HG02623 (cell line): ENCODE measurements around the gene OGFOD1.

Source experiments
- ATAC-seq: cut with Tn5 transposase; IDR thresholded peaks from one replicate; pipeline ENCODE4 v1.9.1; 2021; ENCODE audit warnings: moderate library complexity; ENCODE audit not compliant: unreplicated experiment

Gene OGFOD1

DNA sequence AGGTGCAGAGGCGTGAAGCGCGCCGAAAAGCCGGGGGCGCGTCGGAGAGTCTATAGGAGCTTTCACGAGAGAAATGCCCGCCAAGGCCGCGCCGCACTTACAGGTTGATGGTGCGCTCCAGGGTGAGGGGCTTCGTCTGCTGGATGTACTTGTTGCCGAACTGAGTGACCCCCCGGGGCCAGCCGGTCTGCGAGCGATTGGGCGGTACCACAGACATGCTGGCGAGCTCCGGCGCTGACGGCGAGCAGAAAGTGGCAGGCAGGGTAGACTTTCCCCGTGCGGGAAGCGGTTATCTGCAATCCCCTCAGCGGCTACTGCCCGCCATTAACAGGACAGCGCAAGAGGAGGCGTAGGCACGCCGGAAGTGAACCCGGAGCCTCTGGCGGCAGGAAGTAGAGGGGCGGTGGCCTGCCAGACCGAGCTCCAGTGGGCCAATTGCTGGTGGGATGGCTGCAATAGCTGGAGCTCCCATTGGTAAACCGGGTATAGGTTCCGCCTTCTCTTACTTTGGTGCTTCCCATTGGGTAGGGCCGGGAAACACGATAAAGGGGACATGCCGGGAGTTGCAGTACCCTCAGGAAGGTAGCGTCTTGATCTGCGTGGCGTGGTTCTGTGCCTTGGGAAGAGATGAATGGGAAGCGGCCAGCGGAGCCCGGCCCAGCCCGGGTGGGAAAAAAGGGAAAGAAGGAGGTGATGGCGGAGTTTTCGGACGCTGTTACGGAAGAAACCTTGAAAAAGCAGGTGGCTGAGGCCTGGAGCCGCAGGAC, at the start of gene OGFOD1, which contains the start of gene NUDT21:
Gene OGFOD1 (plus strand): TSS at position 569 of the 767 bp plus-strand sequence. CDS start 59 bp downstream, at position 628.
Gene NUDT21 (minus strand): TSS at position 347 of the 767 bp plus-strand sequence. CDS start 130 bp downstream, at position 217.
- ATAC-seq: peak; percentile 99

DNA sequence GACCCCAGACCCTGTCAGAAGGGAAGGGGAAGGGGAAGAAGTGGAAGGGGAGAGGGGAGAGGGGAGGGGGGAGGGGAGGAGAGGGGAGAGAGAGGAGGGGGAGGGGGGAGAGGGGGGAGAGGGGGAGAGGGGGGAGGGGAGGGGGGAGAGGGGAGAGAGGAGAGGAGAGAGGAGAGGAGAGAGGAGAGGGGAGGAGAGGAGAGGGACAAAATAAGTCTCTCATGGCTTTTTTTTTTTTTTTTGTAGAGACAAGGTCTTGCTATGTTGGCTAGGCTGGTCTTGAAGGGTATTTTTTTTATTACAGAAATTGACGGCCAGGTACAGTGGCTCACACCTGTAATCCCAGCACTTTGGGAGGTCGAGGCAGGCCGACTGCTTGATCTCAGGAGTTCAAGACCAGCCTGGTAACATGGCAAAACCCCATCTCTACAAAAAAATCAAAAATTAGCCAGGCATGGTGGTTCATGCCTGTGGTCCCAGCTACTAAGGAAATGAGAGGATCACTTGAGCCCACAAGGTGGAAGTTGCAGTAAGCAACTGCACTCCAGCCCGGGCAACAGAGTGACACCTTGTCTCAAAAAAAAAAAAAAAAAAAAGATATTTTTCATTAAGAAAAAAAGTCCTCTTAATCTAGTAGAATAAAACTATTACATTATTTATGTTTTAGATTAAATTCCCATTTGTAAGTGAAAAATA, 45.2 kb upstream of the OGFOD1 start:
- no peak for ATAC-seq

DNA sequence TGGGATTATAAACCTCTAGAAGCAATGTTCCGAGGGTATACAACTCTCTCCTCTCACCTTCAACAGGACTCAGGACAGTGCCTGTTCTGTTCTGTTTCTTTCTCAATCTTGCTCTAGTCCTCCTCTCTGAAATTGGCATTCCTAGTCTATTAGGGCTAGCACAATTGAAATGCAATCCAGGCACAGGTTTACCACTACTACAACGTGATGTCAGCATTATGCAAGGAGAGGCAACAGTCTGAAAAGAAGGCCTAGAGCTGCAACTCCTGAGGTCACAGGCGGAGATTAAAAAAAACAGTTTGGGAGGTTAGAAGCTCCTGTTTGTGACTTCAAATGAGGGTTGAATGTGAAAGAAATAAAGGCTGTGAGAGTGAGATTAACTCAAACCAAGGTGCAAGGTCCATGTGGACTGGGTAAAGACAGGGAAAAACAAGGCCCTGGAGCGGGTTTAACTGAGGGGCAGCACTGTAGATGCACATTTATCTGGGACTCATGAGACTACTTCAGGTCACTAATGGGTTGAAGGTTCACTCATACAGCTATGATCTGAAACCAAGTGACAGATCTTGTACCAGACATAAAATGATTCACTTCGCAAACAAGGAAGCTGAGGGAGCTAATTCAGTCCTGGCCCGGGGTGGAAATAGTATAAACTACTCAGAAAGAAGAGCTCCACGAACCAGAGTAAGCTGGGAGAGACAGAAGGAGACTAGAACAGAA, 42.8 kb upstream of the OGFOD1 start:
- no peak for ATAC-seq

DNA sequence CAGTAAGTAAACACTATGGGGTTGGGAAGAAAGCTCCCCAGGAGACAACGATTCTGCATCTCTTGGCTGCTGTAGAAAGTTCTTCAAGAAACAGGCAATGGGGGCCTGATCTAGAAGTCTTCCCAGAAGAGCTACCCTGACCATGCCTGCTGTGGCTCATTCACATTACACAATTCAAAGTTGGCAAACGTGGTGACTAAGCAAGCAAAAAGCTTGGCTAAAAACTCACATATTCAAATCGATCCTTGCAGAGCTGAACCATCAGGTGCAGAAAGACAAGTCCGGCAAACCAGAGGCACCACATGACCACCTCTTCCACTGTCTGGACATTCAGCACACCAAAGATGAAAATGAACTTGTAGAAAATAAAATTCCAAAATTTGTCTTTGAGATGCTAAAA, 42.2 kb upstream of the OGFOD1 start:
- no peak for ATAC-seq

DNA sequence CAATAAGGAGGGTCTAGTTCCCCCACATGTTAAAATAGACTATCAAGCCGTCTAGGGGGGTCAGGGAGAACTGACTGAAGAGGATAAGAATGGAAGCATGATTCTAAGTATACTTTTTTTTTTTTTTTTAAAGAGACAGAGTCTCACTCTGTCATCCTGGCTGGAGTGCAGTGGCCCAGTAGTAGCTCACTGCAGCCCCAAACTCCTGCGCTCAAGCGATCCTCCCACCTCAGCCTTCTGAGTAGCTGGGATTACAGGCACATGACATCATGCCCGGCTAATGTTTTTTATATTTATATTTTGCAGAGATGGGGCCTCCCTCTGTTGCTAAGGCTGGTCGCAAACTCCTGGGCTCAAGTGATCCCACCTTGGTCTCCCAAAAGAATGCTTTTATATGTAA, 40.2 kb upstream of the OGFOD1 start:
- no peak for ATAC-seq

DNA sequence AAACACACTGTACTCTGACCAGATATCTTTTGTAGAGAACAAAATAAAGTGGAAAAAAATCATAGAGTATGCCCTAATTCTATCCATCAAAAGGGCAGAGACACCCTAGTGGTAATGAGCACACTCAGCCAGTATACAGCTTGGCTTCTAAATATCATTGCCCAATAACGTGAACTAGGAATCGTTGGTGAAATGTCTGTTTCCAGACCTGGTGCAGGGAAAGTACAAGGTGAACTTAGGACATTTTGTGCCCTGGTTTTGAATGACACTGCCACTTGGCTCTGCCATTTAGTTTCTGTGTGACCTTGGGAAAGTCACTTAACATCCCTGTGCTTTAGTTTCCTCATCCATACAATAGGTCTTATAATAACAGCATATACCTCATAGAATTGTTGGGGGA, 39.7 kb upstream of the OGFOD1 start:
- no peak for ATAC-seq

DNA sequence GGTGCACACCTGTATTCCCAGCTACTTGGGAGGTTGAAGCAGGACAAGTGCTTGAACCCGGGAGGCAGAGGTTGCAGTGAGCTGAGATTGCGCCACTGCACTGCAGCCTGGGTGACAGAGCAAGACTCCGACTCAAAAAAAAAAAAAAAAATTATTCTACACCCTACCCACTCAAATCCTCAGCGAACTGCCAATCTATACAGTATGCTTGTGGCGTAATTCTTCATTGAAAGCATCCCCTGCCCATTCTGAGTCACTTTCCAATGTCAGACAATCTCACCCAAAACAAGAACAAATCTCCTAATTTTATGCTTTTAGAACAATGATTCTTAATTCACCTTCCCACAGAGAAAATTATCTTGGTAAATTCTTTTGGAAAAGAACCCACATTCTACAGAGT, 38.0 kb upstream of the OGFOD1 start:
- no peak for ATAC-seq

DNA sequence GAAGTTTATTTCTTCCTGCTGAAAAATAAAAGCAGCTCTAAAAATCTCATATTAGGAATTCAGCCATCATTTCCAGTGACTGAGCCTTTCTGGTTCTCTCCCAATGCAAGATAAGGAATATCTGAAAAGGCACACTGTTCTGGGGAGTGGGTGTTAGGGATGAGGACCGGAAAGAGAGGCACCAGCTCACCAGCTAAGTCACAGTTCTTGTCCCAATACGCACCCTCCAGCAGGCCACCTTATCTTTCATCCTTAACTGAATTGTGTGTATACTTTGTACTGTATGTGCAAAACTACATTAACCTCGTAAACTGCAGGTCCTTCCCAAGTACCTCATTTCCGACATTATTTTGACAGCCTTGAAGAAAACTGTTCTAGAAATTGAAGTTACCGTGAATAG, 37.0 kb upstream of the OGFOD1 start:
- no peak for ATAC-seq

DNA sequence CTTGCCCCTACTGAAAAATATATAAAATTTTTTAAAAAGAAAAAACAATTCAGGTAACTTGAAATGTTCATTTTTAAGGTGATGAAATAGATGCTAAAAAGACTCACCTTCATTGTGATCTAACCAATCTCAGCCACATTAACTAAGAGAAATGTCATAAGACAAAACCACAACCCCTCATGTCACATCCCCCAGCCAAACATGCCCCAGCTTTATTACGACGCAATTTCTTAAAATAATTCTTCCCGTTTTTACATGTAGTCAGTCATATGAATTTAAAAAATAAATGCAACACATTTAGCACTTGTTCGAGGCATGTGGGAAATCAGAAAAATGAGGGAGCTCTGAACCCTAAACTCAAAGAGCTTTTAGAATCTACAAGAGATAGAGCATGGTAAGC, 35.5 kb upstream of the OGFOD1 start:
- ATAC-seq: no peak

DNA sequence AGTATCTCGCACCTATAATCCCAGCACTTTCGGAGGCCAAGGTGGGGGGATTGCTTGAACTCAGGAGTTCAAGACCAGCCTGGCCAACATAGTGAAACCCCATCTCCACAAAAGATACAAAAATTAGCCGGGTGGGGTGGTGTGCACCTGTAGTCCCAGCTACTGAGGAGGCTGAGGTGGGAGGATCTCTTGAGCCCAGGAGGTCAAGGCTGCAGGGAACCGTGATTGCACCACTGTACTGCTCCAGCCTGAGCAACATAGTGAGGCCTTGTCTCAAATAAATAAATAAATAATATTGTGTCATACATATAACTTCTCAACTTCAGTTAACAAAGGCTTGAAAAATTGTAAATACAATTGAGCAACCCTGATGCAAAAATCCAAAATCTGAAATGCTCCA, 34.2 kb upstream of the OGFOD1 start:
- ATAC-seq: no peak

DNA sequence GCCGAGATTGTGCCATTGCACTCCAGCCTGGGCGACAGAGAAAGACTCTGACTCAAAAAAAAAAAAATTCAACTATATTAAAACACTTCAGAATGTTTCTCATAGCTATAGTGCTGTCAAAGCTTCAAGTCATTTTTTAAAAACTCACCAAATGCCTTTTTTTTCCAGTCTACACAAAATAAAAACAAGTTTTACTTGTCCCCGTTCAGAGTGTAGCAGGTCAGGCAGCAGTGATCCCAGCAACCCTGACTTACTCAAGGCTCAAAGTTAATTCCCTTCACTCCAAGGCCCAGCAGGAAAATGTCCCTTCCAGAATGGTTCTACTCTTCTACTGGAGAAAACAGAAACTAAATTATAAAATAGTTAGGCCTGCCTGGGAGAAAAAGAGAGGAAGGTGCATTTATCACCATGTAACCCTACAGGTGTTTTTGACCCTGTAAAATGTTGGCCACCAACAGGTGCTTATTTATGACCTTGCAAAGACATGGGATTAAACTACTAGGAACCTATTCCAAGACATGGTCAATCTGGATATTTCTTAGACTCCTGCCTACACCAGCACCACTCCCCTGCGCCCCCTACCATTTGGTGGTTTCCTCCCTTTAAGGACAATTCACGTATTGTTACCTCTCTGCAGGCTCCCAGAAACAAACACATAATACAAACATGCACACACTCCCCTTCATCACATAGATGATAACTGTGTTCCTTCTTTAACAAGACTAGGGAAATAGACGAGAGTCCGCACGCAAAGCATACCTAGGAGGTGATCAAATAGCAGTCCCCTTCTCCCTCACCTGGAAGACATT, 31.4 kb upstream of the OGFOD1 start:
- ATAC-seq: no peak

DNA sequence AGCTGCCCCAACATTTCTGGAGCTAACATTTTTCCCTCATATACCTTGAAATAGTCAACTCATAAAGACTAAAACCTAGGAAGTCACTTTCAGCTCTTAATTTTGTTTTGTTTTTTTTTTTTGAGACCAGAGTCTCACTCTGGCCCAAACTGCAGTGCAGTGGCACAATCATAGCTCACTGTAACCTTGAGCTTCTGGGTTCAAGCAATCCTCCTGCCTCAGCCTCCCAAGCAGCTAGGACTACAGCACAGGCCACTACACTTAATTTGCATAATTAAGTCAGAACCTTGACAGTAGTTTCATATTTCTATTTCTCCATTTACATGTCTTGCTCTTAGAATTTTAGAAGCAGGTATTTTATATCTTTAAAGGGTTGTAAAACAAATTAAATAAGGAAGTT, 30.7 kb upstream of the OGFOD1 start:
- ATAC-seq: no peak

DNA sequence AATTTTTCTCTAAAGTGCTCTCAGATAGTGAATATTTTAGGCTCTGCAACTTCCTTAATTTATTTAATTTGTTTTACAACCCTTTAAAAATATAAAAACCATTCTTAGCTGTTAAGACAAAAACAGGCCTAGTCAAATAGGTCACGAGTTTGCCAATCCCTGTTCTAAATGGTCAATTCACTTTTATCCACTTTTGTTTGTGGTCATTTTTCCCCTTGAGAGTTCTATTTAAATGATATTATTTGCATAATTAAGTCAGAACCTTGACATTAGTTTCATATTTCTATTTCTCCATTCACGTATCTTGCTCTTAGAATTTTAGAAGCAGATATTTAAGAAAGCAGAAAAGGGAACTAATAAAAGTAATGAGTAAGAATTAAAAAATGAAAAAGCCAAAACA, 30.0 kb upstream of the OGFOD1 start:
- ATAC-seq: no peak

DNA sequence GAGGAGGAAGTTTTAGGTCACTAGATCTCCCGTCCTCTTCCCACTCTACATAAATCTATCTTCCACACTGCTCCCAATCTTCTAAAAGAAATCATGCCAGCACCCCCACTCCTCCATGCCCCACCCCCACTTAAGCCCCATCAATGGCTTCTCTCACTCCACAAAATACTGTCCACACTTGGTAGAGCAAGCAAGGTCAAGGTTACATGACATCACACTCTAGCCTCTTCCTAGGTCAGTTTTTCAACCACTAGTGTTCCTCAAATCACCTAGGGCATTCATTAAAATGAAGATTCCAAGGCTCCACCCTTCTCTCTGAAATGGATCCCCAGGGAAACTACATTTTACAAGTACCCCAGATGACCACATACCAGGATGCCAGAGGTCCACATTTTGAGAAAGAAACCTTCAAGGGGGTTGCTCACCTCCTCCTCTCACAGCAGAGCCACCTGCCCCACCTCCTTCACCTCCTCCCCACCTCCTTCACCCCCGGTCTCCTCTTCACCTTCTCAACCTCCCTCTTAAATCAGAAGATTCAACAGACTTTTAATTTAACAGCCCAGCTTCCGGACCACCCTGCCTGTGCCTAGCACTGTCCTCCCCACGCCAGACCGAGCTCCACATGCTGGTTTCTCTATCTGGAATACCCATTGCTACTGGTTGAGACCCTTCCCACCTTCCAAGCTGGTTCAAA, 29.2 kb upstream of the OGFOD1 start:
- no peak for ATAC-seq

DNA sequence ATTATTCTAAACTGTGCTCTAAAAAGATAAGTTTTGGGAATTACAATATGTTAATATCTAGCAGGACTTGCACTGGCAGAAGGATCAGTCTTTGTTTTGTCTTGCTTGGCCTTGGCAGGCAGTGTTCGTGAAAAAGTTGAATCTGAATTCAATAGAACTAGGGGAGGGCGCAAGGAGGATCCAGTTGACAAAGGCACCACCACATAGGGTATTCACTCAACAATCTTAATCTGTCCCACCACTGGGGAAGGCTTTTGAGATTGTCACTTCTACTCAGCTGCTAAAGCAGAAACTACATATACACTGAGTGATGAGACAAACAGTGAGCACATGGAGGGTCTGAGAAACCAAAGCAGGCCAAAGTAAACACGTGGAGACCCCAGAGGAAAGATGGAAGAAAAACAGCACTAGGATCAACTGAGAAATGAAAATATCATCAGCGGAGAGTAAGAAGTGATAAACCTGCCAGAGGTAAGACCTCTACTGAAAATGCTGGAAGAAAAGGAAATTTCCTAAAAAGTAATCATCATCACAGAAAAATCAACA, 28.4 kb upstream of the OGFOD1 start:
- no peak for ATAC-seq

DNA sequence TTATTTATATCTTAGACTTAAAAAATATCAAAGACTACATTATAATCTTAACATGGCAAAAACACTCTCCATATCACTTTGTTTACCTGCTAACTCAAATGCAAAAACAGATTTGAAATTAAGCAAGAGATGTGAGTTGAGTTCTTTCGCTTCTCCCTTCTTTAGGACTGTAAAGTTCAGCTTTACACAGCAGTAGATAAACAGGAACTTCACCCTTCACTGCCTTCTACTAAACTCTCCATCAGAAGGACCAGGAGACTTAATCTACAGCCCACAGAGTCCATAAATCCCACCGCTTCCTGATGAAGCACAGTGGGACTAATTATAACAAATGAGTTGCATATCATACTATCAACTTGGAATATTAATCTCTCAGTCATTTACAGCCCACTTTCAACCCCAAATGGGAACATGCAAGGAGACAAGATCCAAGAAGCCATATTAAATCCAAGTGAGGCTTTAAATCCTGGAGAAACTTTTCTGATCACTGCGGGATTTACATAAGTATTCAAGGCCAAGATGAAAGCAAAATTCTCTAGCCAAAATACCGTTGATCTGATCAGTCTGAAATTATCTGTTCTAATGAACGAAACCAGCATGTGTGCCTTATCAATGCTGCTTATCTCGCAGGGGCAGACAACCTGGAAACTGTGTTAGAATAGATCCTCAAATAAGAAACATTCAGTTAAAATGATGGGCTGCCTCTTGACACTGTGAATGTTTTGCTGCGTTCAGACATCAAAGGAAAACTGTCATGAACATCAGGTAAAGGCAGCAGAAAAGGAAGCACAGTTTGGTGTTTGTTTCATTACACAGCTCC, 27.6 kb upstream of the OGFOD1 start:
- ATAC-seq: no peak

DNA sequence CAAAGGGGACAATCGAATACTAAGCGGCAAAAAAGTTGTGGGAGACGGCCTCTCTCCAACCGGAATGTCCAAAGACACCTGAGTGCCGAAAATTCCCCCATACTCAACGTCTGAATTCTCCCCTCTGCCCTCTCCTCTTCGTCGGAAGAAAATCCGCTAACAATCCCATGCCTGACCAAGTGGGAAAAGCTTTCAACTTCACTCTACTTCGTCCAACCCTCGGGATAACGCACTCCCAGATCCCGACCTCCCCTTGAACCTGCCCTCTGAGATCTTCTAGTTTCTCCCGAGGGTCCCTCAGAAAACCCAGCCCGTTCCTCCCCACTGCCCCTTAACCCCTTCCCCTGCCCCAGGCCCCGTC, 27.0 kb upstream of the OGFOD1 start:
- ATAC-seq: no peak

DNA sequence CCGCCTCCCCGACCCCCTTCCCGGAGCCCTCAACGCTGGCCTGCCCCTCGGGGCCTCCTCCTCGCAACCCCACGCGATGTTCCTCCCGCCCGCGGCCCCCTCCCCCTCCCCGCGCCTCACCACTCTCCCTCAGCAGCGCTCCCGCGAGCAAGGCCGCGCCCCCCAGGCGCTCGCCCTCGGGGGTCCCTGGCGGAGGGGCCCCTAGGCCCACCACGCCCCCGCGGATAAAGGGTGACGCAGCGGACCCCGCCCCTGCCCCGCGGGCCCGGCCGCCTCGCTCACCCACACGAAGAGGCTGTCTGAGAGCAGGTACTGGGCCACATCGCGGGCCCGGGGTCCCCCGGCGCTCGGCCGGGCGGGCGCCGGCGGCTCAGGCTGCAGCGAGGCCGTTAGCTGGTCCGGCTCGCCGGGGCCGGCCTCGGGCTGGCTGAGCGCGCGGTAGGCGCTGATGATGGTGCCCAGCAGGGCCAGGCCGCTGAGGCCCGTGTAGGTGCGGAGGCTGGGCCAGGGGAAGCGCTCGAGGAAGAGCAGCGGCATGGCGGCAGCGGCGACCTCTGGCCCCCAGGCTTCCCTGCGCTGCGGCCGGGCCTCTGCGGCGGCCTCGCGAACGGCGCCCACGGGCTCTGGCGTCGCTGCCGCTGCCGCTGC, 26.4 kb upstream of the OGFOD1 start:
- ATAC-seq: peak; percentile 32

DNA sequence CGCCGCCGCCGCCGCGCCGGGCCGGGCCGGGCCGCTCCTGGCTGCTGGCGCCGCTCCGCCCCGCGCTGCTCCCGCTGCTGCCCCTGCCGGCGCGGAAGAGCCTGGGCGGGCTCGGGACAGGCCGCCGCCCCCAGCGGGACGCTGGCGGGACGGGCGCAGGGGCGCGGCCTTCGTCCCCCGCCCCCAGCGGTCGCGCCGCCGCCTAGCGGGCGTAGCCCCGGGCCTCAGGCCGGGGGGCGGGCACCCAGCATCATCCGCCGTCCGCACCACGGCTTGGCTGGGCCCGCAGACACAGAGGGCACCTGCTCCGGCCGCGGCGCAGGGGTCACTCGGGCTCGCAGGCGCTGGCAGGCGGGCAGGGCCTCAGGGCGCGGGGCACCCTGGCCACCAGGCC, 25.9 kb upstream of the OGFOD1 start, which contains the start of gene AMFR:
Gene AMFR (minus strand): TSS at position 107 of the 394 bp plus-strand sequence. CDS start 218 bp downstream, outside the sequence.
- peak; percentile 81 for ATAC-seq
